Endothelial cell of umbilical vein (primary cell): ENCODE measurements around the gene FHOD3. TPM values are rescaled to one million over a fixed set of nuclear protein-coding genes. Genes with fewer than 3 reads are reported as not detected.

Source experiments
- BruUV-seq: library from RNA; stranded (reverse); fragments of 400-500 nt; replicated peaks from 2 replicates; lab custom pipeline; 2021; lab: Mats Ljungman, UMichigan
- CTCF ChIA-PET: fragments of 300-600, 350-600 bp; sonication (Branson Sonifier 250); formaldehyde crosslinking; loops from one replicate; lab custom pipeline; 2021; ENCODE audit warnings: antibody characterized with exemption, inconsistent platforms; lab: Charles Lee
- POLR2A ChIA-PET: fragments of 300-600, 350-600 bp; sonication (Branson Sonifier 250); formaldehyde crosslinking; loops from one replicate; lab custom pipeline; 2021; ENCODE audit warnings: antibody characterized with exemption, inconsistent platforms; lab: Charles Lee
- DNase-seq: peaks from one replicate; pipeline ENCODE4 v3.0.0-alpha.2; 2011; ENCODE audit warnings: low read depth, low spot score
- FAIRE-seq: peaks from 2 replicates; lab custom pipeline; 2011; peaks lifted over from hg19 to GRCh38; lab: Jason Lieb, UNC
- H2AFZ ChIP-seq: 2 replicates; pipeline ENCODE4 v1.6.0; 2012; ENCODE audit warnings: low read depth, low read length, control low read depth, inconsistent platforms
- H3K27ac ChIP-seq: 2 replicates; pipeline ENCODE4 v1.5.1; 2011; ENCODE audit warnings: low read depth, mild to moderate bottlenecking, control low read depth, low read length, moderate library complexity; ENCODE audit not compliant: insufficient read depth
- H3K27me3 ChIP-seq, 2 experiments: 2 replicates each; pipeline versions ENCODE4 v1.6.0 to v1.6.1; 2011; ENCODE audit warnings: low read length in 2 of 2, mixed read lengths in 1 of 2; ENCODE audit not compliant: control insufficient read depth in 2 of 2, insufficient read depth in 2 of 2
- H3K36me3 ChIP-seq, 2 experiments: 2 replicates in 1 of 2; 3 replicates in 1 of 2; pipeline ENCODE4 v1.5.1; 2011; ENCODE audit warnings: low read length in 2 of 2, mild to moderate bottlenecking in 1 of 2, moderate library complexity in 1 of 2; ENCODE audit not compliant: control insufficient read depth in 2 of 2, insufficient read depth in 2 of 2; ENCODE audit errors: extremely low read depth in 1 of 2
- H3K4me1 ChIP-seq: 3 replicates; pipeline ENCODE4 v1.5.1; 2011; ENCODE audit warnings: mild to moderate bottlenecking, low read length; ENCODE audit not compliant: control insufficient read depth, insufficient read depth; ENCODE audit errors: extremely low read depth
- H3K4me2 ChIP-seq: 2 replicates; pipeline ENCODE4 v1.6.1; 2011; ENCODE audit warnings: low read length, control low read depth, mixed read lengths; ENCODE audit not compliant: insufficient read depth
- H3K4me3 ChIP-seq, 3 experiments: fragments of 200-600 bp in 1 of 3; sonication (generic), shearing (Covaris generic) in 1 of 3; replicated peaks in 1 of 3; 2 replicates each; pipeline ENCODE4 v1.5.1; 2011 to 2016; ENCODE audit warnings: control low read depth in 3 of 3, low read length in 3 of 3, mild to moderate bottlenecking in 2 of 3, inconsistent platforms in 1 of 3, low read depth in 1 of 3, moderate library complexity in 1 of 3; ENCODE audit not compliant: insufficient read depth in 1 of 3
- H3K79me2 ChIP-seq: 2 replicates; pipeline ENCODE4 v1.6.0; 2012; ENCODE audit warnings: low read length, inconsistent platforms; ENCODE audit not compliant: control insufficient read depth, insufficient read depth
- H3K9ac ChIP-seq: replicated peaks from 2 replicates; pipeline ENCODE3; 2011; ENCODE audit warnings: low read length, control low read depth; ENCODE audit not compliant: insufficient read depth; ENCODE audit errors: extremely low read depth
- H3K9me1 ChIP-seq: replicated peaks from 3 replicates; pipeline ENCODE4 v1.6.0; 2011; ENCODE audit warnings: mild to moderate bottlenecking, low read length; ENCODE audit not compliant: control insufficient read depth, insufficient read depth; ENCODE audit errors: extremely low read depth
- H3K9me3 ChIP-seq: replicated peaks from 2 replicates; pipeline ENCODE4 v1.5.1; 2012; ENCODE audit warnings: low read length, inconsistent platforms; ENCODE audit not compliant: control insufficient read depth, insufficient read depth
- H4K20me1 ChIP-seq: replicated peaks from 2 replicates; pipeline ENCODE3; 2011; ENCODE audit warnings: mild to moderate bottlenecking, low read length; ENCODE audit not compliant: control insufficient read depth, insufficient read depth; ENCODE audit errors: extremely low read depth
- CTCF ChIP-seq, 2 donors: IDR thresholded peaks; 1 replicate in 1 of 2; 2 replicates in 1 of 2; pipeline ENCODE4 v1.5.1; 2011; ENCODE audit warnings: low read length in 2 of 2, mild to moderate bottlenecking in 2 of 2, moderate library complexity in 2 of 2, control low read depth in 1 of 2, inconsistent platforms in 1 of 2, low read depth in 1 of 2; ENCODE audit not compliant: insufficient read depth in 1 of 2; ENCODE audit errors: extremely low read depth in 1 of 2
- EZH2 ChIP-seq: IDR thresholded peaks from 2 replicates; pipeline ENCODE4 v1.6.1; 2012; ENCODE audit warnings: borderline replicate concordance, low read depth, mild to moderate bottlenecking, moderate library complexity, low read length, inconsistent platforms; ENCODE audit not compliant: severe bottlenecking
- FOS ChIP-seq: IDR thresholded peaks from 2 replicates; pipeline ENCODE4 v1.6.1; 2011; ENCODE audit warnings: mild to moderate bottlenecking, low read length, moderate library complexity, borderline replicate concordance; ENCODE audit not compliant: insufficient read depth
- GATA2 ChIP-seq: IDR thresholded peaks from 2 replicates; pipeline ENCODE4 v1.7.0; 2011; ENCODE audit warnings: low read depth, mild to moderate bottlenecking, moderate library complexity, mixed read lengths, low read length; ENCODE audit not compliant: insufficient read length, insufficient read depth
- JUN ChIP-seq: IDR thresholded peaks from 2 replicates; pipeline ENCODE4 v1.6.1; 2011; ENCODE audit warnings: borderline replicate concordance, low read depth; ENCODE audit not compliant: insufficient read length, insufficient read depth
- MAX ChIP-seq: IDR thresholded peaks from 2 replicates; pipeline ENCODE4 v1.6.1; 2011; ENCODE audit not compliant: insufficient read depth, insufficient read length
- MYC ChIP-seq: IDR thresholded peaks from one replicate; pipeline ENCODE4 v1.6.1; 2011; ENCODE audit warnings: mild to moderate bottlenecking, low read depth, low read length
- POLR2A ChIP-seq: IDR thresholded peaks from 2 replicates; pipeline ENCODE4 v1.6.1; 2012; ENCODE audit warnings: low read depth, mild to moderate bottlenecking, control low read depth, low read length
- POLR2AphosphoS5 ChIP-seq: IDR thresholded peaks from 2 replicates; pipeline ENCODE4 v1.6.1; 2012; ENCODE audit warnings: low read depth, mild to moderate bottlenecking, control low read depth, low read length, moderate library complexity; ENCODE audit not compliant: insufficient read depth
- dilution Hi-C: fragments of 300-500 bp; cut with MboI; formaldehyde crosslinking; loops from one replicate; pipeline ENCODE4 v1.15.0; 2019; ENCODE audit warnings: low sequenced_read_pairs; ENCODE audit not compliant: extremely low pct_ligation_motif_present
- intact Hi-C: fragments of 100-400 bp; cut with micrococcal nuclease; formaldehyde crosslinking; loops from one replicate; pipeline ENCODE4 v1.10.0; 2022
- polyA plus RNA-seq, 4 experiments: library from polyadenylated mRNA; depleted of rRNA in 3 of 4; stranded (reverse) in 3 of 4; unstranded in 1 of 4; fragments of >200 nt; gene quantifications; 2 replicates each; pipeline versions ENCODE4 v1.2.1 to v1.2.3, GENCODE V29; 2011 to 2012; ENCODE audit warnings: missing spikeins in 1 of 4
- total RNA-seq: library from RNA; stranded (reverse); gene quantifications from 2 replicates; pipeline ENCODE4 v1.2.3, GENCODE V29; 2021

FHOD3 gene
- total and polyA plus RNA-seq, 2 donors (not counting 3 experiments of a cell fraction or from before 2014, with no cell fraction given) = 0.06 to 1.5 TPM

GRCh38 chr18:36819621-36820020 is 522.1 kb downstream of the FHOD3 start:
- CTCF ChIA-PET = interaction anchor here (1.9 kb wide), 1 partner anchor 131 kb away, joined by 4 read pairs; no protein-coding TSS in a partner anchor
- FAIRE-seq (no peak), DNase-seq (no peak)
- H3K9me1 ChIP-seq = no peaks in the 10 kb centered on the region
- H3K36me3 ChIP-seq = peaks cover 9 to 10% of the 10 kb centered on the region in 2 experiments
- H3K27me3 ChIP-seq = no peaks in the 10 kb centered on the region
- intact Hi-C loops (no loop called here), dilution Hi-C loops (no loop called here)
- H2AFZ ChIP-seq = no peak overlapping the region
- no peak overlapping the region for H3K27ac ChIP-seq
- no peaks in the 10 kb centered on the region for H4K20me1 ChIP-seq
- no TSS peak for BruUV-seq
- no peak overlapping the region for H3K9ac ChIP-seq
- H3K9me3 ChIP-seq = no peaks in the 10 kb centered on the region
- H3K4me2 ChIP-seq = no peak overlapping the region
- H3K4me1 ChIP-seq = no peaks in the 10 kb centered on the region
- peaks cover 22% of the 10 kb centered on the region for H3K79me2 ChIP-seq
- POLR2A ChIA-PET = no interaction called here
- TF ChIP-seq GATA2 (no peak), JUN (no peak), CTCF (IDR thresholded peaks at IDR 0.05; ENCODE audit: extremely low read depth in 1 of 2, insufficient read depth in 1 of 2, low read depth in 1 of 2, low read length in 2 of 2) (no peak), POLR2A (no peak), EZH2 (no peak), FOS (no peak), POLR2AphosphoS5 (no peak), MYC (no peak), MAX (no peak)
- H3K4me3 ChIP-seq = no peak overlapping the region
